ENCODE data around the gene DTX1. TPM values are rescaled to one million over a fixed set of nuclear protein-coding genes. Genes with fewer than 3 reads are reported as not detected.

The DTX1 gene
- polyA plus RNA-seq, 1 experiment = 0.05 TPM

GRCh38 chr12:113048716-113049127 lies 7.8 kb upstream of the DTX1 start:
- peaks cover 8% of the 10 kb centered on the region for H3K27me3 ChIP-seq (ENCODE audit: control insufficient read depth, insufficient read depth, low read length)
- peak; percentile 27 for DNase-seq (ENCODE audit: low read depth, low spot score)
- CTCF ChIA-PET = interaction anchor here (0.6 to 3.6 kb wide), 32 partner anchors 9 to 714 kb away, joined by 3 to 132 read pairs (median 5); partner anchors contain the start of gene CFAP73

GRCh38 chr12:113049976-113050742 lies 6.4 kb upstream of the DTX1 start:
- Histone ChIP-seq H3K27ac (ENCODE audit: low read depth, low read length) (no peak overlapping the region), H3K9me3 (ENCODE audit: control insufficient read depth, insufficient read depth, low read length) (no peaks in the 10 kb centered on the region), H3K27me3 (ENCODE audit: control insufficient read depth, insufficient read depth, low read length) (peaks cover 10% of the 10 kb centered on the region), H3K4me3 (ENCODE audit: low read depth, low read length) (no peak overlapping the region)
- no peak for DNase-seq (ENCODE audit: low read depth, low spot score)
- no peak for TF ChIP-seq CTCF (IDR thresholded peaks at IDR 0.05; ENCODE audit: low read depth, low read length)
- POLR2A ChIA-PET = no interaction called here
- CTCF ChIA-PET = interaction anchor here (0.6 to 3.6 kb wide), 4 partner anchors 10 to 205 kb away, joined by 3 to 132 read pairs (median 26); partner anchors contain the start of gene CFAP73

More at GRCh38 chr12:113048716-113049127, 7.8 kb upstream of the DTX1 start:
- no peak overlapping the region for H3K27ac ChIP-seq (ENCODE audit: low read depth, low read length)
- no peak overlapping the region for H3K4me3 ChIP-seq (ENCODE audit: low read depth, low read length)
- peak; percentile 82 for TF ChIP-seq CTCF (IDR thresholded peaks at IDR 0.05; ENCODE audit: low read depth, low read length)
- POLR2A ChIA-PET = no interaction called here
- H3K9me3 ChIP-seq (ENCODE audit: control insufficient read depth, insufficient read depth, low read length) = no peaks in the 10 kb centered on the region; the same call in 1 of the 2 replicates

- TF ChIP-seq CTCF (IDR thresholded peaks at IDR 0.05; ENCODE audit: low read depth, low read length) = no peak
Observed at GRCh38 chr12:113050795-113051194, 5.7 kb upstream of the DTX1 start.

GRCh38 chr12:113051759-113052158 lies 4.8 kb upstream of the DTX1 start:
- no peak for TF ChIP-seq CTCF (IDR thresholded peaks at IDR 0.05; ENCODE audit: low read depth, low read length)
- ChIA-PET CTCF (interaction anchor here (1.0 kb wide), 1 partner anchor 59 kb away, joined by 3 read pairs; no protein-coding TSS in a partner anchor), POLR2A (no interaction called here)
- Histone ChIP-seq H3K27ac (ENCODE audit: low read depth, low read length) (no peak overlapping the region), H3K27me3 (ENCODE audit: control insufficient read depth, insufficient read depth, low read length) (peaks cover 23% of the 10 kb centered on the region), H3K4me3 (ENCODE audit: low read depth, low read length) (no peak overlapping the region), H3K9me3 (ENCODE audit: control insufficient read depth, insufficient read depth, low read length) (no peaks in the 10 kb centered on the region)
- no peak for DNase-seq (ENCODE audit: low read depth, low spot score)

More at GRCh38 chr12:113050795-113051194, 5.7 kb upstream of the DTX1 start:
- DNase-seq (ENCODE audit: low read depth, low spot score) = no peak
- H3K4me3 ChIP-seq (ENCODE audit: low read depth, low read length) = no peak overlapping the region
- no peak overlapping the region for H3K27ac ChIP-seq (ENCODE audit: low read depth, low read length)
- peaks cover 15% of the 10 kb centered on the region for H3K27me3 ChIP-seq (ENCODE audit: control insufficient read depth, insufficient read depth, low read length)
- CTCF ChIA-PET = interaction anchor here (3.4 to 3.6 kb wide), 2 partner anchors 101 to 124 kb away, joined by 45 to 132 read pairs; partner anchors contain the start of gene CFAP73
- no peaks in the 10 kb centered on the region for H3K9me3 ChIP-seq (ENCODE audit: control insufficient read depth, insufficient read depth, low read length)
- POLR2A ChIA-PET = no interaction called here

GRCh38 chr12:113052326-113052725 lies 4.2 kb upstream of the DTX1 start:
- H3K9me3 ChIP-seq (ENCODE audit: control insufficient read depth, insufficient read depth, low read length) = no peaks in the 10 kb centered on the region
- peaks cover 25% of the 10 kb centered on the region for H3K27me3 ChIP-seq (ENCODE audit: control insufficient read depth, insufficient read depth, low read length)
- ChIA-PET POLR2A (no interaction called here), CTCF (no interaction called here)
- no peak overlapping the region for H3K4me3 ChIP-seq (ENCODE audit: low read depth, low read length)
- no peak overlapping the region for H3K27ac ChIP-seq (ENCODE audit: low read depth, low read length)
- TF ChIP-seq CTCF (IDR thresholded peaks at IDR 0.05; ENCODE audit: low read depth, low read length) = no peak
- no peak for DNase-seq (ENCODE audit: low read depth, low spot score)
